Measurements from ENCODE around the gene TSPYL1. TPM values are rescaled to one million over a fixed set of nuclear protein-coding genes. Genes with fewer than 3 reads are reported as not detected.

Gene TSPYL1
- total and polyA plus RNA-seq, 9 of the 15 experiments (the other 6 are each of a cell fraction or from before 2014, with no cell fraction given), result 23.1 to 56.8 (median 37.9) TPM

DNA sequence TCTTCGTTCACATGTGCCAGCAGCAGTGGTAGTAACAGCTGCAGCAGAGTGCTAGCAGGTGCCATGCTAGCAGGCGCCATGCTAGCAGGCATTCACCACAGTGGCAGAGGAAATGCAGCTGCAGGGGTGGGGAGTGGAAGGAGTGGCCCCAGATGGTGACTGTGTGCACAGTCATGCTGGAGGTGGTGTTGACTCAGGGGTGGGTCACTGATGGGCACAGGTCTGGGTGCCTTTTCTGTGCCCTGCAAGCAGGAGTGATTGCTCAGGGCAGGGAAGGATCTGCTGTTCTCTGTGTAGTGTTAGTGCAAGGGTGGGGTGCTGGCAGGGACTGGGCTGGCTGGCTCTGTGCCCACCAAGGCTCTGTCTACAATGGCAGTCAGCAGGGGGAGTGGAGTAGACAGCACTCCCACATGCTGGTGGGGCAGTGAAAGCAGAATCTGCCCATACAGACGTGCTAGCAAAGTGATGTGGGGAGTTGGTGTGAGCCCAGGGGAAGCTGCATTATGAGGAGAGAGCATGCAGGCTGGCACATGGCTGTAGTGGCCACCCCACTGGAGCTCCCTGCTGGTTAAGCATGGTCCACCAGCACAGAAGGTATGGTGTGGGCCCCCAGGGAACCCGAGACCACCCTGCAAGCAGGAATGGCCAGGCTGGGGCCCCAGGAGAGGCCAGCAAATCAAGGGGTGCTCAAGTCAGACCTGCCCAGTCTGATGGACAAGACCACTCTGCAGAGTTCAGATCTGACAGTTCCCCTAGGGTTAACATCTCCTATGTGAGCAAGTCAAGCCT is 14.5 kb downstream of the TSPYL1 start (continued):
- TF ChIP-seq CREB1 (IDR thresholded peaks at IDR 0.05) (no peak), CREB1 (CRISPR knock-in tag; IDR thresholded peaks at IDR 0.05) (no peak)

DNA sequence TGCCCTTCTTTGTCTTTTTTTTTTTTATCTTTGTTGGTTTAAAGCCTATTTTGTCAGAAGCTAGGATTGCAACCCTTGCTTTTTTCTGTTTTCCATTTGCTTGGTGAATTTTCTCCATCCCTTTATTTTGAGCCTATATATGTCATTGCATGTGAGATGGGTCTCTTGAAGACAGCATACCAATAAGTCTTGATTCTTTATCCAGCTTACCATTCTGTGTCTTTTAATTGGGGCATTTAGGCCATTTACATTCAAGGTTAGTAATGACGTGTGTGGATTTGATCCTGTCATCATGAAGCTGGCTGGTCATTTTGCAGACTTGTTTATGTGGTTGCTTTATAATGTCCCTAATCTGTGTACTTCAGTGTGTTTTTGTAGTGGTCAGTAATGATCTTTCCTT is 16.4 kb downstream of the TSPYL1 start:
- no peak overlapping the region for H3K4me3 ChIP-seq
- no peak for ATAC-seq
- FAIRE-seq, result peak; percentile 48
- in situ Hi-C loops (cut with MboI), result loop anchor here (10.0 kb wide), 1 partner anchor 271 kb away; no protein-coding TSS in a partner anchor
- POLR2A ChIA-PET, result no interaction called here
- no peak for DNase-seq (ENCODE audit: extremely low read depth in 1 of 4, low spot score in 3 of 4)
- H3K9me3 ChIP-seq (replicated peaks; ENCODE audit: control insufficient read depth, insufficient read depth, low read depth, low read length), result no peaks in the 10 kb centered on the region
- no peaks in the 10 kb centered on the region for H3K27me3 ChIP-seq (ENCODE audit: control insufficient read depth in 2 of 2, insufficient read depth in 2 of 2, low read length in 2 of 2)
- no peak overlapping the region for H3K27ac ChIP-seq (ENCODE audit: extremely low read depth, low read depth, low read length)
- H3K4me1 ChIP-seq (replicated peaks in 1 of 2; ENCODE audit: control insufficient read depth in 2 of 2, insufficient read depth in 2 of 2, low read length in 2 of 2), result no peaks in the 10 kb centered on the region
- H3K79me2 ChIP-seq (ENCODE audit: control insufficient read depth, insufficient read depth, low read length), result no peaks in the 10 kb centered on the region
- intact Hi-C loops (cut with micrococcal nuclease), result no loop called here
- CTCF ChIA-PET (ENCODE audit: low intra/inter-chr PET ratio), result no interaction called here
- no peaks in the 10 kb centered on the region for H3K36me3 ChIP-seq (ENCODE audit: control insufficient read depth, insufficient read depth, low read length)
- H3K9me1 ChIP-seq (ENCODE audit: control insufficient read depth, insufficient read depth, low read length), result no peaks in the 10 kb centered on the region
- BruUV-seq (replicated peaks), result no TSS peak
- 35% methylated on average over 1 of the region's 1 CpG for WGBS (ENCODE audit: insufficient coverage, low coverage, missing lambda C conversion rate)
- no peak overlapping the region for H3K4me2 ChIP-seq (ENCODE audit: insufficient read depth, low read length)
- no peak overlapping the region for H2AFZ ChIP-seq (ENCODE audit: low read depth, low read length)
- no peaks in the 10 kb centered on the region for H4K20me1 ChIP-seq (replicated peaks; ENCODE audit: control insufficient read depth, insufficient read depth, low read length)
- H3K9ac ChIP-seq (ENCODE audit: insufficient read depth in 1 of 2, low read depth in 2 of 2, low read length in 2 of 2), result no peak overlapping the region
- TF ChIP-seq GTF2F1 (IDR thresholded peaks at IDR 0.05; ENCODE audit: low read depth, low read length), result no peak
- TF ChIP-seq, protein P1, sequence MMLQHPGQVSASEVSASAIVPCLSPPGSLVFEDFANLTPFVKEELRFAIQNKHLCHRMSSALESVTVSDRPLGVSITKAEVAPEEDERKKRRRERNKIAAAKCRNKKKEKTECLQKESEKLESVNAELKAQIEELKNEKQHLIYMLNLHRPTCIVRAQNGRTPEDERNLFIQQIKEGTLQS (IDR thresholded peaks at IDR 0.05), result no peak
- TF ChIP-seq, protein P1 (CRISPR knock-in tag; conservative IDR thresholded peaks at IDR 0.05), result no peak
- TF ChIP-seq RBFOX2 (IDR thresholded peaks at IDR 0.05; ENCODE audit: low read depth, low read length), result no peak
- TF ChIP-seq ZNF197 (CRISPR knock-in tag; IDR thresholded peaks at IDR 0.05; ENCODE audit: low read depth), result no peak
- TF ChIP-seq, protein P2, sequence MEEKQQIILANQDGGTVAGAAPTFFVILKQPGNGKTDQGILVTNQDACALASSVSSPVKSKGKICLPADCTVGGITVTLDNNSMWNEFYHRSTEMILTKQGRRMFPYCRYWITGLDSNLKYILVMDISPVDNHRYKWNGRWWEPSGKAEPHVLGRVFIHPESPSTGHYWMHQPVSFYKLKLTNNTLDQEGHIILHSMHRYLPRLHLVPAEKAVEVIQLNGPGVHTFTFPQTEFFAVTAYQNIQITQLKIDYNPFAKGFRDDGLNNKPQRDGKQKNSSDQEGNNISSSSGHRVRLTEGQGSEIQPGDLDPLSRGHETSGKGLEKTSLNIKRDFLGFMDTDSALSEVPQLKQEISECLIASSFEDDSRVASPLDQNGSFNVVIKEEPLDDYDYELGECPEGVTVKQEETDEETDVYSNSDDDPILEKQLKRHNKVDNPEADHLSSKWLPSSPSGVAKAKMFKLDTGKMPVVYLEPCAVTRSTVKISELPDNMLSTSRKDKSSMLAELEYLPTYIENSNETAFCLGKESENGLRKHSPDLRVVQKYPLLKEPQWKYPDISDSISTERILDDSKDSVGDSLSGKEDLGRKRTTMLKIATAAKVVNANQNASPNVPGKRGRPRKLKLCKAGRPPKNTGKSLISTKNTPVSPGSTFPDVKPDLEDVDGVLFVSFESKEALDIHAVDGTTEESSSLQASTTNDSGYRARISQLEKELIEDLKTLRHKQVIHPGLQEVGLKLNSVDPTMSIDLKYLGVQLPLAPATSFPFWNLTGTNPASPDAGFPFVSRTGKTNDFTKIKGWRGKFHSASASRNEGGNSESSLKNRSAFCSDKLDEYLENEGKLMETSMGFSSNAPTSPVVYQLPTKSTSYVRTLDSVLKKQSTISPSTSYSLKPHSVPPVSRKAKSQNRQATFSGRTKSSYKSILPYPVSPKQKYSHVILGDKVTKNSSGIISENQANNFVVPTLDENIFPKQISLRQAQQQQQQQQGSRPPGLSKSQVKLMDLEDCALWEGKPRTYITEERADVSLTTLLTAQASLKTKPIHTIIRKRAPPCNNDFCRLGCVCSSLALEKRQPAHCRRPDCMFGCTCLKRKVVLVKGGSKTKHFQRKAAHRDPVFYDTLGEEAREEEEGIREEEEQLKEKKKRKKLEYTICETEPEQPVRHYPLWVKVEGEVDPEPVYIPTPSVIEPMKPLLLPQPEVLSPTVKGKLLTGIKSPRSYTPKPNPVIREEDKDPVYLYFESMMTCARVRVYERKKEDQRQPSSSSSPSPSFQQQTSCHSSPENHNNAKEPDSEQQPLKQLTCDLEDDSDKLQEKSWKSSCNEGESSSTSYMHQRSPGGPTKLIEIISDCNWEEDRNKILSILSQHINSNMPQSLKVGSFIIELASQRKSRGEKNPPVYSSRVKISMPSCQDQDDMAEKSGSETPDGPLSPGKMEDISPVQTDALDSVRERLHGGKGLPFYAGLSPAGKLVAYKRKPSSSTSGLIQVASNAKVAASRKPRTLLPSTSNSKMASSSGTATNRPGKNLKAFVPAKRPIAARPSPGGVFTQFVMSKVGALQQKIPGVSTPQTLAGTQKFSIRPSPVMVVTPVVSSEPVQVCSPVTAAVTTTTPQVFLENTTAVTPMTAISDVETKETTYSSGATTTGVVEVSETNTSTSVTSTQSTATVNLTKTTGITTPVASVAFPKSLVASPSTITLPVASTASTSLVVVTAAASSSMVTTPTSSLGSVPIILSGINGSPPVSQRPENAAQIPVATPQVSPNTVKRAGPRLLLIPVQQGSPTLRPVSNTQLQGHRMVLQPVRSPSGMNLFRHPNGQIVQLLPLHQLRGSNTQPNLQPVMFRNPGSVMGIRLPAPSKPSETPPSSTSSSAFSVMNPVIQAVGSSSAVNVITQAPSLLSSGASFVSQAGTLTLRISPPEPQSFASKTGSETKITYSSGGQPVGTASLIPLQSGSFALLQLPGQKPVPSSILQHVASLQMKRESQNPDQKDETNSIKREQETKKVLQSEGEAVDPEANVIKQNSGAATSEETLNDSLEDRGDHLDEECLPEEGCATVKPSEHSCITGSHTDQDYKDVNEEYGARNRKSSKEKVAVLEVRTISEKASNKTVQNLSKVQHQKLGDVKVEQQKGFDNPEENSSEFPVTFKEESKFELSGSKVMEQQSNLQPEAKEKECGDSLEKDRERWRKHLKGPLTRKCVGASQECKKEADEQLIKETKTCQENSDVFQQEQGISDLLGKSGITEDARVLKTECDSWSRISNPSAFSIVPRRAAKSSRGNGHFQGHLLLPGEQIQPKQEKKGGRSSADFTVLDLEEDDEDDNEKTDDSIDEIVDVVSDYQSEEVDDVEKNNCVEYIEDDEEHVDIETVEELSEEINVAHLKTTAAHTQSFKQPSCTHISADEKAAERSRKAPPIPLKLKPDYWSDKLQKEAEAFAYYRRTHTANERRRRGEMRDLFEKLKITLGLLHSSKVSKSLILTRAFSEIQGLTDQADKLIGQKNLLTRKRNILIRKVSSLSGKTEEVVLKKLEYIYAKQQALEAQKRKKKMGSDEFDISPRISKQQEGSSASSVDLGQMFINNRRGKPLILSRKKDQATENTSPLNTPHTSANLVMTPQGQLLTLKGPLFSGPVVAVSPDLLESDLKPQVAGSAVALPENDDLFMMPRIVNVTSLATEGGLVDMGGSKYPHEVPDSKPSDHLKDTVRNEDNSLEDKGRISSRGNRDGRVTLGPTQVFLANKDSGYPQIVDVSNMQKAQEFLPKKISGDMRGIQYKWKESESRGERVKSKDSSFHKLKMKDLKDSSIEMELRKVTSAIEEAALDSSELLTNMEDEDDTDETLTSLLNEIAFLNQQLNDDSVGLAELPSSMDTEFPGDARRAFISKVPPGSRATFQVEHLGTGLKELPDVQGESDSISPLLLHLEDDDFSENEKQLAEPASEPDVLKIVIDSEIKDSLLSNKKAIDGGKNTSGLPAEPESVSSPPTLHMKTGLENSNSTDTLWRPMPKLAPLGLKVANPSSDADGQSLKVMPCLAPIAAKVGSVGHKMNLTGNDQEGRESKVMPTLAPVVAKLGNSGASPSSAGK (IDR thresholded peaks at IDR 0.05), result no peak
- TF ChIP-seq PTRF (tag; IDR thresholded peaks at IDR 0.05), result no peak

All from K562 (cell line).